Measurements from ENCODE around the gene FNBP1L. TPM values are rescaled to one million over a fixed set of nuclear protein-coding genes. Genes with fewer than 3 reads are reported as not detected.

FNBP1L gene
- total and polyA plus RNA-seq, 2 of the 8 experiments (the other 6 are each of a cell fraction or from before 2014, with no cell fraction given), result 48.9 to 95.9 TPM

DNA sequence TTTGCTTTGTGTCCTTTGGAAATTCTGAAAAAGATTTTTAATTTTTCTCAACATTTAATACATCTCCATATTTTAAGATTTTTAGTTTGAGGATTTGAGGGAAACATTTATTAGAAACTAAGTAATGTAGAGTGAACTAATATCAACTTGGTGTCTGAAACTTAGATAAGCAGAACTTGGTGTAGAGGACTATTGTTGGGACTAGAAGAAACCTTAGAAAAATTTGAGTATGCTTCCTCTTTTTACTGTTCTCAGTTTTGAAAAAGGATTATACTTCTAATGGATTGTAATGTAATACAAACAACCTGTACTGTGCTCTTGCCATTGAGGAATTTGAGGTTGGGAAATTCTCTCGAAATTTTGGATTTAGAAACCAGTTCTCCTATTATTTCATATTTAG, 2.4 kb downstream of the FNBP1L start:
- Histone ChIP-seq H3K9ac (replicated peaks in 1 of 4; ENCODE audit: extremely low read depth in 1 of 4, low read depth in 3 of 4, low read length in 3 of 4) (peak overlapping the region in 1 of 4 experiments; percentile 10; a peak in 1 of 7 replicates), H3K9me3 (ENCODE audit: insufficient read depth in 2 of 2, low read depth in 1 of 2, low read length in 1 of 2) (no peaks in the 10 kb centered on the region)

More for the DNA sequence above, 2.4 kb downstream of the FNBP1L start:
- Histone ChIP-seq H2BK20ac (ENCODE audit: low read length) (no peak overlapping the region), H2AFZ (ENCODE audit: low read length) (no peak overlapping the region), H4K20me1 (replicated peaks in 1 of 2; ENCODE audit: control insufficient read depth in 1 of 2, insufficient read depth in 2 of 2, low read length in 2 of 2) (peaks cover 15 to 18% of the 10 kb centered on the region in 2 experiments), H4K91ac (replicated peaks; ENCODE audit: insufficient read length, low read length) (no peak overlapping the region), H2BK12ac (ENCODE audit: low read depth, low read length) (no peak overlapping the region), H3K4me1 (replicated peaks in 1 of 4; ENCODE audit: control insufficient read depth in 3 of 4, insufficient read depth in 4 of 4, low read length in 3 of 4) (peaks cover 0 to 22% (median 0%) of the 10 kb centered on the region in 4 experiments; a peak in 4 of 7 replicates), H3K79me1 (ENCODE audit: low read depth, low read length) (no peaks in the 10 kb centered on the region), H3K27ac (ENCODE audit: low read depth, low read length) (no peak overlapping the region), H3K79me2 (ENCODE audit: control insufficient read depth in 1 of 2, insufficient read depth in 2 of 2, low read length in 2 of 2) (peaks cover 44 to 71% of the 10 kb centered on the region in 2 experiments), H3K23me2 (ENCODE audit: low read depth, low read length) (0 out of 2 replicates have a peak, but pooled peaks cover 2% of the 10 kb centered on the region), H4K5ac (ENCODE audit: insufficient read length, low read depth, low read length) (peak overlapping the region; percentile 44), H3K23ac (ENCODE audit: insufficient read length) (no peak overlapping the region), H3K14ac (ENCODE audit: insufficient read length) (no peak overlapping the region), H3K27me3 (replicated peaks in 1 of 4; ENCODE audit: control insufficient read depth in 3 of 4, extremely low read depth in 1 of 4, insufficient read depth in 3 of 4, low read length in 3 of 4) (no peaks in the 10 kb centered on the region), H3K36me3 (ENCODE audit: control insufficient read depth in 2 of 4, insufficient read depth in 4 of 4, low read length in 3 of 4) (no peaks in the 10 kb centered on the region), H2AK5ac (ENCODE audit: low read depth, low read length) (no peak overlapping the region), H3K4me3 (ENCODE audit: extremely low read depth in 1 of 4, insufficient read depth in 2 of 4, low read depth in 3 of 4, low read length in 4 of 4) (peak overlapping the region in 3 of 4 experiments; percentile 79 to 95 (median 93); a peak in 4 of 8 replicates), H4K8ac (ENCODE audit: extremely low read depth, insufficient read depth, low read length) (no peak overlapping the region), H2BK5ac (ENCODE audit: low read depth, low read length) (no peak overlapping the region), H2BK120ac (replicated peaks; ENCODE audit: low read depth, low read length) (no peak overlapping the region), H3K4ac (replicated peaks; ENCODE audit: insufficient read length, low read depth, low read length) (no peak overlapping the region), H2BK15ac (ENCODE audit: low read length) (no peak overlapping the region), H3K18ac (ENCODE audit: extremely low read depth, low read length) (no peak overlapping the region), H3K56ac (replicated peaks; ENCODE audit: insufficient read length, low read depth, low read length) (no peak overlapping the region), H3K4me2 (ENCODE audit: insufficient read depth in 1 of 2, low read depth in 2 of 2, low read length in 2 of 2) (peak overlapping the region; percentile 42 to 91)
- WGBS, 2 experiments (ENCODE audit: extremely low coverage in 1 of 2, insufficient coverage in 1 of 2, insufficient read length in 1 of 2, insufficient replicate concordance in 2 of 2, low coverage in 1 of 2, low lambda C conversion rate in 2 of 2, missing lambda C conversion rate in 1 of 2), result 50% methylated on average over 1 of the region's 1 CpG; no CpG with 5 or more reads in 1 of the 2 experiments
- no peak for FAIRE-seq
- CTCF ChIA-PET (ENCODE audit: partially characterized antibody), result no interaction called here
- no peak for TF ChIP-seq TAF1 (IDR thresholded peaks at IDR 0.05; ENCODE audit: low read depth, low read length)
- no peak for DNase-seq (ENCODE audit: low read depth in 1 of 2, low spot score in 2 of 2)
- POLR2A ChIA-PET (ENCODE audit: partially characterized antibody), result no interaction called here

All from H1 (cell line).